HepG2 (cell line): ENCODE measurements around the gene LRRC19. TPM values are rescaled to one million over a fixed set of nuclear protein-coding genes. Genes with fewer than 3 reads are reported as not detected.

Experiments used
- ATAC-seq: fragments of 200-7000 bp; cut with Tn5 transposase; 3 replicates; pipeline ENCODE4 v1.9.1; 2020; ENCODE audit warnings: mild to moderate bottlenecking, moderate library complexity
- BruUV-seq: library from RNA; stranded (reverse); fragments of 400-500 nt; replicated peaks from 2 replicates; lab custom pipeline; 2021; lab: Mats Ljungman, UMichigan
- CTCF ChIA-PET: fragments of 300-600 bp; formaldehyde crosslinking; extraction: SDS; loops from one replicate; lab custom pipeline; 2021; ENCODE audit warnings: low total read pairs, inconsistent platforms, low intra/inter-chr PET ratio; lab: Yijun Ruan, JAX
- POLR2A ChIA-PET: fragments of 350-600 bp; sonication (Branson Sonifier 250); formaldehyde crosslinking; loops from one replicate; lab custom pipeline; 2020; ENCODE audit warnings: antibody characterized with exemption, inconsistent platforms; lab: Yijun Ruan, JAX
- DNase-seq: peaks from one replicate; pipeline ENCODE4 v3.0.0-alpha.2; 2015; ENCODE audit warnings: low spot score
- FAIRE-seq: peaks from 3 replicates; lab custom pipeline; 2011; peaks lifted over from hg19 to GRCh38; lab: Jason Lieb, UNC
- H2AFZ ChIP-seq: one replicate; pipeline ENCODE4 v1.6.1; 2011; ENCODE audit warnings: low read length, inconsistent platforms
- H3K27ac ChIP-seq: fragments of 300-600 bp; 3 replicates; pipeline ENCODE4 v1.8.0; 2011; ENCODE audit warnings: mixed run types, mild to moderate bottlenecking, mixed read lengths, low read length, inconsistent platforms; ENCODE audit not compliant: insufficient read depth; ENCODE audit errors: extremely low read length
- H3K27me3 ChIP-seq, 2 experiments: fragments of 200-600 bp in 1 of 2; 2 replicates in 1 of 2; 3 replicates in 1 of 2; pipeline versions ENCODE4 v1.6.0 to v1.8.0; 2011; ENCODE audit warnings: low read length in 2 of 2, mild to moderate bottlenecking in 2 of 2, moderate library complexity in 2 of 2, inconsistent platforms in 1 of 2; ENCODE audit not compliant: insufficient read depth in 2 of 2, control insufficient read depth in 1 of 2
- H3K36me3 ChIP-seq, 2 experiments: fragments of 200-600 bp in 1 of 2; replicated peaks in 1 of 2; 2 replicates in 1 of 2; 3 replicates in 1 of 2; pipeline versions ENCODE4 v1.5.1 to v1.8.0; 2011; ENCODE audit warnings: low read length in 2 of 2, inconsistent platforms in 1 of 2; ENCODE audit not compliant: insufficient read depth in 2 of 2, control insufficient read depth in 1 of 2
- H3K4me1 ChIP-seq: 2 replicates; pipeline ENCODE4 v1.5.1; 2012; ENCODE audit warnings: low read length, inconsistent platforms; ENCODE audit not compliant: insufficient read depth
- H3K4me2 ChIP-seq: 2 replicates; pipeline ENCODE4 v1.6.0; 2011; ENCODE audit warnings: low read depth, low read length, inconsistent platforms
- H3K4me3 ChIP-seq, 3 experiments: fragments of 200-600 bp in 1 of 3; sonication (generic), shearing (Covaris generic) in 1 of 3; replicated peaks in 1 of 3; 2 replicates each; pipeline ENCODE4 v1.5.1; 2011 to 2016; ENCODE audit warnings: low read length in 3 of 3, inconsistent platforms in 2 of 3, low read depth in 2 of 3, mild to moderate bottlenecking in 2 of 3, control low read depth in 1 of 3, mixed read lengths in 1 of 3; ENCODE audit not compliant: insufficient read depth in 1 of 3
- H3K79me2 ChIP-seq: one replicate; pipeline ENCODE4 v1.6.1; 2011; ENCODE audit warnings: low read length, inconsistent platforms; ENCODE audit not compliant: insufficient read depth
- H3K9ac ChIP-seq: 2 replicates; pipeline ENCODE4 v1.6.0; 2011; ENCODE audit warnings: mild to moderate bottlenecking, low read depth, low read length, inconsistent platforms; ENCODE audit not compliant: insufficient read depth
- H3K9me3 ChIP-seq: 2 replicates; pipeline ENCODE4 v1.5.1; 2012; ENCODE audit warnings: mild to moderate bottlenecking, low read length
- H4K20me1 ChIP-seq: 2 replicates; pipeline ENCODE4 v1.6.0; 2011; ENCODE audit warnings: inconsistent platforms, mild to moderate bottlenecking, low read length, moderate library complexity; ENCODE audit not compliant: insufficient read depth
- CREB1 ChIP-seq, 2 experiments: fragments of 450-650 bp in 1 of 2; IDR thresholded peaks; 2 replicates each; pipeline ENCODE4 v1.6.1; 2016 to 2017; ENCODE audit warnings: control low read depth in 1 of 2, mild to moderate bottlenecking in 1 of 2, missing compliant biosample characterization in 1 of 2, missing genetic modification characterization in 1 of 2
- NFE2L2 ChIP-seq: fragments of 150-350 bp; IDR thresholded peaks from 2 replicates; pipeline ENCODE4 v1.6.1; 2014; ENCODE audit warnings: low read length
- NR2F1 ChIP-seq, 2 experiments: fragments of 450-650 bp in 1 of 2; formaldehyde crosslinking in 1 of 2; IDR thresholded peaks; 2 replicates each; pipeline versions ENCODE4 v1.5.0 to v1.6.1; 2016 to 2020; ENCODE audit warnings: mild to moderate bottlenecking in 1 of 2, missing compliant biosample characterization in 1 of 2, missing genetic modification reagents in 1 of 2, moderate library complexity in 1 of 2
- SP4 ChIP-seq: sonication (generic); formaldehyde crosslinking; IDR thresholded peaks from 2 replicates; pipeline ENCODE4 v1.8.1; 2023; ENCODE audit warnings: mild to moderate bottlenecking, missing genetic modification reagents
- TFE3 ChIP-seq: IDR thresholded peaks from 2 replicates; pipeline ENCODE4 v1.6.1; 2016
- ZBTB43 ChIP-seq: sonication (generic); formaldehyde crosslinking; conservative IDR thresholded peaks from 2 replicates; pipeline ENCODE4 v1.4.0; 2020; ENCODE audit warnings: missing genetic modification reagents
- ZBTB49 ChIP-seq: sonication (generic); formaldehyde crosslinking; IDR thresholded peaks from 2 replicates; pipeline ENCODE4 v1.4.0; 2020; ENCODE audit warnings: missing genetic modification reagents, borderline replicate concordance
- ZNF136 ChIP-seq: sonication (generic); formaldehyde crosslinking; IDR thresholded peaks from 2 replicates; pipeline ENCODE4 v1.8.1; 2022; ENCODE audit warnings: low read depth, mild to moderate bottlenecking, moderate library complexity, missing genetic modification reagents
- ZNF451 ChIP-seq: sonication (generic); formaldehyde crosslinking; IDR thresholded peaks from 2 replicates; pipeline ENCODE4 v1.5.0; 2020; ENCODE audit warnings: mild to moderate bottlenecking, missing genetic modification reagents
- ZNF543 ChIP-seq: sonication (generic); formaldehyde crosslinking; IDR thresholded peaks from 2 replicates; pipeline ENCODE4 v1.4.0; 2020; ENCODE audit warnings: mild to moderate bottlenecking, missing genetic modification reagents
- WGBS: methylation state at CpG from one replicate; pipeline ENCODE4 v1.1.6; 2017; ENCODE audit warnings: low lambda C conversion rate; 5-methylcytosine and 5-hydroxymethylcytosine counted together
- in situ Hi-C: cut with HindIII; loops from 2 replicates; pipeline ENCODE4 v1.10.0; 2017; ENCODE audit warnings: low pct_unique_long_range_greater_than_20kb; ENCODE audit not compliant: extremely low pct_ligation_motif_present
- intact Hi-C: fragments of 100-400 bp; cut with micrococcal nuclease; formaldehyde crosslinking; loops from one replicate; pipeline ENCODE4 v1.10.0; 2022; ENCODE audit not compliant: unreplicated experiment
- polyA plus RNA-seq, 8 experiments: library from polyadenylated mRNA; depleted of rRNA in 3 of 8; stranded (reverse) in 7 of 8; unstranded in 1 of 8; fragments of >200 nt; fragmentation: Illumina TruSeq in 4 of 8; extraction: Trizol in 4 of 8; gene quantifications; 2 replicates each; pipeline versions ENCODE4 v1.2.1 to v1.2.3, GENCODE V29; 2011 to 2016; ENCODE audit warnings: low read depth in 4 of 8, missing spikeins in 1 of 8, mixed read lengths in 1 of 8; ENCODE audit not compliant: insufficient read depth in 1 of 8
- total RNA-seq, 5 experiments: library from RNA; depleted of rRNA; stranded (reverse); fragments of >200 nt; fragmentation: Illumina TruSeq; extraction: Trizol; gene quantifications; 2 replicates each; pipeline ENCODE4 v1.2.3, GENCODE V29; 2016; ENCODE audit warnings: low read depth in 1 of 5
- TF ChIP-seq, protein P1 (sequence below), 2 experiments: fragments of 450-650 bp in 1 of 2; sonication (generic) in 1 of 2; formaldehyde crosslinking; IDR thresholded peaks; 2 replicates each; pipeline versions ENCODE4 v1.5.0 to v1.8.0; 2020 to 2022; ENCODE audit warnings: mild to moderate bottlenecking in 1 of 2, missing genetic modification reagents in 1 of 2

LRRC19 gene
- total and polyA plus RNA-seq, 2 of the 13 experiments (the other 11 are each of a cell fraction or from before 2014, with no cell fraction given): not detected

DNA sequence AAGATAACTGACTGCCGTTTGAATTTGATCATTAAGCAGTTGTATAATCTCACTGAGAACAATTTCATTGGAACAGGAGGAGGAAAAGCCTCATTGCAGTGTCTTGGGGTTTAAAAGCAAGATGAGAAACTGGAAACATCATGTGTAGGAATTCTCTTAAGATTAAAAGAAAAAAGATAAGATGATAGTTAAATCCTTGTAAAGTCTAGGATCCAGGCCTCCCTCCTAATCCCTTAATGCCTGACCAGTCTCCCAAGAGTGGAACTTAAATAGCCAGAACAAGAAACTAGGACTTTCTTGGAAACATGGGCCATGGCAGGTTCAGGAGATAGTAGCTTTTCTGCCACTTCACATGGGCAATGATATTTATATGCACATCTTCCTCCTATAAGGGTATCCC, 37.0 kb upstream of the LRRC19 start:
- ATAC-seq (no peak), DNase-seq (no peak), FAIRE-seq (no peak)
- BruUV-seq: no TSS peak
- no peak overlapping the region for H2AFZ ChIP-seq
- in situ Hi-C loops: no loop called here
- H3K79me2 ChIP-seq: no peaks in the 10 kb centered on the region
- intact Hi-C loops: no loop called here
- POLR2A ChIA-PET: no interaction called here
- H3K9ac ChIP-seq: no peak overlapping the region
- no peak overlapping the region for H3K4me2 ChIP-seq
- 79% methylated on average over 1 of the region's 1 CpG for WGBS
- H3K27me3 ChIP-seq: no peaks in the 10 kb centered on the region
- H3K27ac ChIP-seq: no peak overlapping the region
- H4K20me1 ChIP-seq: no peaks in the 10 kb centered on the region
- H3K4me1 ChIP-seq: no peaks in the 10 kb centered on the region
- peaks cover 0 to 2% of the 10 kb centered on the region in 2 experiments; a peak in 1 of 5 replicates for H3K36me3 ChIP-seq
- H3K9me3 ChIP-seq: no peaks in the 10 kb centered on the region
- CTCF ChIA-PET: no interaction called here
- no peak overlapping the region for H3K4me3 ChIP-seq
- TF ChIP-seq NR2F1 (CRISPR knock-in tag; IDR thresholded peaks at IDR 0.05): no peak
- TF ChIP-seq ZNF543 (CRISPR knock-in tag): no peak
- no peak for TF ChIP-seq TFE3 (CRISPR knock-in tag)
- TF ChIP-seq CREB1 (IDR thresholded peaks at IDR 0.05): no peak
- no peak for TF ChIP-seq CREB1 (CRISPR knock-in tag; IDR thresholded peaks at IDR 0.05)
- TF ChIP-seq, protein P1, sequence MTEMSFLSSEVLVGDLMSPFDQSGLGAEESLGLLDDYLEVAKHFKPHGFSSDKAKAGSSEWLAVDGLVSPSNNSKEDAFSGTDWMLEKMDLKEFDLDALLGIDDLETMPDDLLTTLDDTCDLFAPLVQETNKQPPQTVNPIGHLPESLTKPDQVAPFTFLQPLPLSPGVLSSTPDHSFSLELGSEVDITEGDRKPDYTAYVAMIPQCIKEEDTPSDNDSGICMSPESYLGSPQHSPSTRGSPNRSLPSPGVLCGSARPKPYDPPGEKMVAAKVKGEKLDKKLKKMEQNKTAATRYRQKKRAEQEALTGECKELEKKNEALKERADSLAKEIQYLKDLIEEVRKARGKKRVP (CRISPR knock-in tag; IDR thresholded peaks at IDR 0.05): no peak
- no peak for TF ChIP-seq ZNF451 (CRISPR knock-in tag)
- no peak for TF ChIP-seq ZNF136 (CRISPR knock-in tag)
- no peak for TF ChIP-seq ZBTB49 (CRISPR knock-in tag)
- no peak for TF ChIP-seq SP4 (CRISPR knock-in tag)
- TF ChIP-seq ZBTB43 (CRISPR knock-in tag): no peak
- no peak for TF ChIP-seq NFE2L2
